Esophagus squamous epithelium (tissue), 4 donors: ENCODE measurements around the gene GRAP.

ENCODE experiments used
- CTCF ChIP-seq, 6 experiments: fragments of 450-650 bp in 4 of 6; fragments of 200-600 bp in 2 of 6; sonication (generic) in 2 of 6; IDR thresholded peaks; one replicate each; pipeline ENCODE4 v1.5.1; 2016 to 2019; ENCODE audit warnings: antibody characterized with exemption in 6 of 6, mild to moderate bottlenecking in 4 of 6, moderate library complexity in 4 of 6
- POLR2A ChIP-seq, 4 donors: fragments of 450-650 bp; IDR thresholded peaks; one replicate each; pipeline ENCODE4 v1.6.1; 2017; ENCODE audit warnings: antibody characterized with exemption in 4 of 4, mild to moderate bottlenecking in 4 of 4, moderate library complexity in 3 of 4

- TF ChIP-seq CTCF (IDR thresholded peaks at IDR 0.05) (no peak), POLR2A (IDR thresholded peaks at IDR 0.05) (no peak)
These were observed 34.3 kb downstream of the GRAP start for GRCh38 chr17:19012171-19013080.
